HUES48 (cell line): ENCODE measurements around the gene SMYD4.
"Not testable (repeated sequence)": the region's sequence is repeated elsewhere in the genome, so short reads cannot be mapped to it uniquely, and the experiment has no call there.

Experiments used
- H3K27ac ChIP-seq: one replicate; pipeline ENCODE4 v1.7.0; 2013; ENCODE audit warnings: low read depth, low read length, inconsistent platforms
- H3K27me3 ChIP-seq: 2 replicates; pipeline ENCODE4 v1.6.1; 2013; ENCODE audit warnings: mild to moderate bottlenecking, low read length; ENCODE audit not compliant: control insufficient read depth, insufficient read depth
- H3K36me3 ChIP-seq: 2 replicates; pipeline ENCODE4 v1.6.1; 2013; ENCODE audit warnings: low read length; ENCODE audit not compliant: control insufficient read depth, insufficient read depth
- H3K4me1 ChIP-seq: 2 replicates; pipeline ENCODE4 v1.6.1; 2013; ENCODE audit warnings: mild to moderate bottlenecking, low read length; ENCODE audit not compliant: control insufficient read depth, insufficient read depth
- H3K4me3 ChIP-seq: 2 replicates; pipeline ENCODE4 v1.5.1; 2013; ENCODE audit warnings: mild to moderate bottlenecking, low read depth, low read length
- H3K9ac ChIP-seq: 2 replicates; pipeline ENCODE4 v1.6.1; 2013; ENCODE audit warnings: mild to moderate bottlenecking, low read depth, low read length, moderate library complexity
- H3K9me3 ChIP-seq: 2 replicates; pipeline ENCODE4 v1.6.1; 2013; ENCODE audit warnings: low read length; ENCODE audit not compliant: control insufficient read depth, insufficient read depth

Gene SMYD4

DNA sequence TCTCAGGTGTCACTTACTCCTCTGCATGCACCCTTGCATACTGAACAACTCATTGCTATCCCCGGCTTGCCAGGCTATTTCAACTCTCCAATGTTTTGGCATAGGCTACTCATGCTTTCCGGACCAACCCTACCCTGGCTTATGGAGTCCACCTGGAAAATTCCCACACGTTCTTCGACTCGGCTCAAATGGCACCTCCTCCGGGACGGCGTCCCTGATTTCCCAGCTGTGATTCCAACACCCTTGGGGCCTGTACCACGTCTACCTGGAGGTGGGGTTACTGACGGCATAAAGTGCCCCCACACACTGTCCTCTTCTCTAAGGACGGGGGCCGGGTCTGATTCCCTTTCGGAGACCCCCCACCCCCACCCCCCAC lies 498 bp downstream of the SMYD4 start:
- peaks cover 50% of the 10 kb centered on the region for H3K36me3 ChIP-seq
- H3K9ac ChIP-seq = peak overlapping the region; percentile 80
- H3K27me3 ChIP-seq = no peaks in the 10 kb centered on the region
- H3K4me1 ChIP-seq = no peaks in the 10 kb centered on the region
- H3K9me3 ChIP-seq = no peaks in the 10 kb centered on the region
- H3K4me3 ChIP-seq = peak overlapping the region; percentile 96
- H3K27ac ChIP-seq = peak overlapping the region; percentile 85

DNA sequence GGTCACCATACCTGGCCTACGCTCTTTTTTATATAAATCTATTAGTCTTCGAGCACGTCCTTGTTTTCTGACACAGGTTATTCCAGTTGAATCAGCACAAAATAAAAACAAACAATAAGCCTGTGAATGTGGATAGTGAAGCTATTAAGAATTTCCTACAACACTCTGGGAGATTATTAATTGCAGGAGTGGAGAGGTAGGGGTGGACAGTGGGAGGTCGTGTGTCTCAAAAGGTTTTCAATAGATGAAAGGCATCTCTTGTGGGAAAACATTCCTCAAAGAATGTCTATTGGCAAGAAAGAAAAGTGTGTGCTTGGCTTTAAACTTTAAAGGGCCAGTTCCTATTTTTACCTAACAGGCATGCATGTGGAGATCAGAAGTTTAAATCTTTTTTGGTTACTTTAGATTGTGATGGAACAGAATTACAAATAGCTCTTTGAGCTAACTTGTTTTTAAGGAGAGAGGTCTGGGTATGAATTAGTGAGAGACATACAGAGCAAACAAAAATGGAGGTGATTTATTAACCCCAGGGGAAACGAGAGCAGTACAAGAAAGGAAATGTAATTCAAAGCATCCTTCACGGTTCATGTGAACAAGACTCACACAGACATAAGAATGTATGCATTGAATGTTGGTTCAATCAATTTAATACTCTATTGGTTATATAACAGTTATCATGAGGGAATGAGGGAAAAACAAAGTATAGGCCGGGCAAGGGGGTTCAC lies 9.0 kb downstream of the SMYD4 start:
- no peaks in the 10 kb centered on the region for H3K27me3 ChIP-seq
- no peak overlapping the region for H3K9ac ChIP-seq
- no peaks in the 10 kb centered on the region for H3K4me1 ChIP-seq
- H3K4me3 ChIP-seq = no peak overlapping the region
- H3K36me3 ChIP-seq = peaks cover 47% of the 10 kb centered on the region
- H3K27ac ChIP-seq = peak overlapping the region; percentile 22
- no peaks in the 10 kb centered on the region for H3K9me3 ChIP-seq

DNA sequence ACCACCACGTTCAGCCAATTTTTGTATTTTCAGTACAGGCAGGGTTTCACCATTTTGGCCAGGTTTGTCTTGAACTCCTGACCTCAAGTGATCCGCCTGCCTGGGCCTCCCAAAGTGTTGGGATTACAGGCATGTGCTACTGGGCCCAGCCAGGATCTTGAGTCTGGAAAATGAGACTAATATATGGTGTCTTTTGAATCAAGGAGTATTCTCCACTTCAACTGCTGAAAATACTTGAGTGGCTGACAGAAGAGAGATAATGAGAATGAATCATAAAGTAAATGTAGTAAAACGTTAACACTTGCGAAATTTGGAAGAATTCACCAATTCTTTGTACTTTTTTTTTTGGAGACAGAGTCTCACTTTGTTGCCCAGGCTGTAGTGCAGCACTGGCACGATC lies 16.6 kb downstream of the SMYD4 start:
- H3K9me3 ChIP-seq = no peaks in the 10 kb centered on the region
- H3K4me1 ChIP-seq = no peaks in the 10 kb centered on the region
- H3K27me3 ChIP-seq = no peaks in the 10 kb centered on the region
- H3K36me3 ChIP-seq = peaks cover 25% of the 10 kb centered on the region
- H3K4me3 ChIP-seq = no peak overlapping the region
- no peak overlapping the region for H3K27ac ChIP-seq
- H3K9ac ChIP-seq = no peak overlapping the region

DNA sequence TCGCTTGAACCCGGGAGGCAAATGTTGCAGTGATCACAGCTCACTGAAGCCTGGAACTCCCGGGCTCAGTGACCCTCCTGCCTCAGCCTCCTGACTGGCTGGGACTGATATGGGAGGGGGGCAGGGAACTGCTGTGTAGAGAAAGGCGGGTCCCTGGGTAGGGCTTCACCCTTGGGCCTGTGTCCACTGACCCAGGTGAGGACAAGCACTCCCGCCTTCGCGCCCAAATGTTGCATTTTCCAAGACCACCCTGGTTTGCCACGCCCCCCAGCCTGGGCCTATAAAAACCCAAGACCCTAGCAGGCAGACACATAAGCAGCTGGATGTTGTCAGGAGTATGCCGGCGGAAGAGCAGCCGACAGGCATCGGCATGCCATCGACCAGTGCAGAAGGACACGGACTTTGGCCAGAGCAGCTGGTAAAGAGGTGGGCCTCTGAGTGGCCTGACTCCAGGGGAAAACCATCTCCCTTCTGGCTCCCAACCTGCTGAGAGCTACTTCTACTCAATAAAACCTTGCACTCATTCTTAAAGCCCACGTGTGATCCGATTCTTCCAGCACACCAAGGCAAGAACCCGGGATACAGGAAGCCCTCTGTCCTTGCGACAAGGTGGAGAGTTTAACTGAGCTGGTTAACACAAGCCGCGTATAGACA lies 19.1 kb downstream of the SMYD4 start:
- peaks cover 34% of the 10 kb centered on the region for H3K36me3 ChIP-seq

GRCh38 chr17:1809815-1810214 lies 19.9 kb downstream of the SMYD4 start:
- not testable (repeated sequence) for H3K27ac ChIP-seq, H3K9ac ChIP-seq, H3K4me1 ChIP-seq, H3K27me3 ChIP-seq, H3K9me3 ChIP-seq, H3K4me3 ChIP-seq
- peaks cover 34% of the 10 kb centered on the region for H3K36me3 ChIP-seq

More for the DNA sequence above, 19.1 kb downstream of the SMYD4 start:
- Histone ChIP-seq H3K9me3 (no peaks in the 10 kb centered on the region), H3K27me3 (no peaks in the 10 kb centered on the region), H3K27ac (no peak overlapping the region), H3K9ac (no peak overlapping the region), H3K4me3 (no peak overlapping the region), H3K4me1 (no peaks in the 10 kb centered on the region)

DNA sequence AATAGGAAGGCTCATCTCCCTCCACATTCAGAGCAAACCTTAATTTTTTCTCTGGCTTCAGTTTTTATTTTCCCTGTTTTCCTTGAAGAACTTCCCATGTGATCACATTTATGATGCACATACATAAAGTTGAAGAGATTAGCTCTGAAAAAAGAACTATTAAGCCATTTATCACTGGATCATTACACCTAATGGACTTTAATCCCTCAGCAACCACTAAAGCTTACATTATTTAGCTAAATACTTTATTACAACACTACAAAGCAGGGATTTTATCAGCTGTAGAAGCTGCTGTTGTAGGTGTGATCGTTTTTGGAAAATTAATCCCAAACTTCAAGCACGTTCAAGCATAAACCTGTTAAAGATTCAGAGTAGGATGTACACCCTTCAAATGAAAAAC lies 21.1 kb downstream of the SMYD4 start:
- Histone ChIP-seq H3K4me1 (no peaks in the 10 kb centered on the region), H3K27ac (no peak overlapping the region), H3K9ac (no peak overlapping the region), H3K27me3 (no peaks in the 10 kb centered on the region), H3K4me3 (no peak overlapping the region), H3K36me3 (peaks cover 45% of the 10 kb centered on the region), H3K9me3 (no peaks in the 10 kb centered on the region)

DNA sequence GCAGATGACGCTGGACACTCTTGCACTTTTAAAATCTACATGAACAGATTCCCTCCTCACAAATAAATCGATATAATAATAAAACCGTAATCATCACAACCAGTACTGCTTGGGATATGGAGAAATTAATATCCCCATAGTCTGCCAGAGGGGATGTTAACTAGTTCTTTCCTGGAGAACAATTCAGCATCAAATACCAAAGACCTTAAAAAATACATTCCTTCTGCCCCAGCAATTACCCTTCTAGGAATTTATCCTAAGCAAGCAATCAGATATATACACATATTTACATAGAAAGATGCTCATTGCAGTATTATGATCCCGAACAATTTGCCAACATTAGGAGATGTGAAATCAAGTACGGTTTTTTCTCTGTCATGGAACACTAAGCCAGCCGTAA lies 21.8 kb downstream of the SMYD4 start:
- H3K36me3 ChIP-seq = peaks cover 52% of the 10 kb centered on the region
- no peak overlapping the region for H3K9ac ChIP-seq
- no peak overlapping the region for H3K4me3 ChIP-seq
- H3K9me3 ChIP-seq = no peaks in the 10 kb centered on the region
- no peaks in the 10 kb centered on the region for H3K27me3 ChIP-seq
- H3K4me1 ChIP-seq = no peaks in the 10 kb centered on the region
- H3K27ac ChIP-seq = no peak overlapping the region

GRCh38 chr17:1803280-1803679 lies 26.4 kb downstream of the SMYD4 start:
- H3K27ac ChIP-seq = no peak overlapping the region
- H3K4me3 ChIP-seq = no peak overlapping the region
- H3K36me3 ChIP-seq = peaks cover 59% of the 10 kb centered on the region
- no peaks in the 10 kb centered on the region for H3K27me3 ChIP-seq
- no peaks in the 10 kb centered on the region for H3K9me3 ChIP-seq
- no peaks in the 10 kb centered on the region for H3K4me1 ChIP-seq
- H3K9ac ChIP-seq = no peak overlapping the region

GRCh38 chr17:1802429-1802828 lies 27.3 kb downstream of the SMYD4 start:
- Histone ChIP-seq H3K27me3 (no peaks in the 10 kb centered on the region), H3K9ac (no peak overlapping the region), H3K27ac (no peak overlapping the region), H3K9me3 (no peaks in the 10 kb centered on the region), H3K4me1 (no peaks in the 10 kb centered on the region), H3K36me3 (peaks cover 53% of the 10 kb centered on the region), H3K4me3 (no peak overlapping the region)

- Histone ChIP-seq H3K36me3 (peaks cover 50% of the 10 kb centered on the region), H3K9ac (no peak overlapping the region), H3K27ac (no peak overlapping the region), H3K4me1 (no peaks in the 10 kb centered on the region), H3K27me3 (no peaks in the 10 kb centered on the region), H3K9me3 (no peaks in the 10 kb centered on the region), H3K4me3 (no peak overlapping the region)
These were observed 29.0 kb downstream of the SMYD4 start for GRCh38 chr17:1800712-1801111.

DNA sequence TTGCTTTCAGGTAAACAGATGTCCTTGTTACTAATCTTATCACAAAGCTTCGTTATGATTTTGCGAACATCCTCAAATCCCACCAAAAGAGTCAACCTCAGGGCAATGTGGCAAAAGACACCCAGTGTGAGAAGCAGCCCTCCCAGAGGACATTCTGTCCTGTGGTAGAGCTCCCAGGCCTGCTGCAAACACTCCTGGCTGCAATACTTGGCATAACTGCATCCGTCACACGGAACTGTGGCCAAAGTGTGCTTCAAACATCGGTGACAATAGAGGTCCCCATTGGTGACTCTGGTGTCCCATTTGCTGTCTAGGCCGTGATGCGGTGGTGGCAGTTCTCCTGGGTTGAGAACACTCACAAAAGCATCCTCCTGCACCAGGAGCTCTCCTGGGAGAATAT lies 29.5 kb downstream of the SMYD4 start:
- Histone ChIP-seq H3K4me3 (no peak overlapping the region), H3K27me3 (no peaks in the 10 kb centered on the region), H3K9ac (no peak overlapping the region), H3K27ac (no peak overlapping the region), H3K9me3 (no peaks in the 10 kb centered on the region), H3K36me3 (peaks cover 50% of the 10 kb centered on the region), H3K4me1 (no peaks in the 10 kb centered on the region)
